Panc1 (cell line): ENCODE results near the gene PPARD. TPM values are rescaled to one million over a fixed set of nuclear protein-coding genes. Genes with fewer than 3 reads are reported as not detected.

Experiments used
- ATAC-seq: fragments of 200-7000 bp; cut with Tn5 transposase; 2 replicates; pipeline ENCODE4 v1.9.1; 2020; ENCODE audit warnings: mild to moderate bottlenecking, moderate library complexity
- BruUV-seq: library from RNA; stranded (reverse); fragments of 400-500 nt; replicated peaks from 2 replicates; lab custom pipeline; 2021; lab: Mats Ljungman, UMichigan
- CTCF ChIA-PET: fragments of 300-600 bp; sonication (Branson Sonifier 250); formaldehyde crosslinking; loops from one replicate; lab custom pipeline; 2022; ENCODE audit warnings: antibody characterized with exemption; lab: Charles Lee
- POLR2A ChIA-PET: fragments of 300-600 bp; sonication (Branson Sonifier 250); formaldehyde crosslinking; loops from one replicate; lab custom pipeline; 2022; ENCODE audit warnings: antibody characterized with exemption; lab: Charles Lee
- DNase-seq: peaks from one replicate; pipeline ENCODE4 v3.0.0-alpha.2; 2010; ENCODE audit warnings: low read depth, low spot score
- H3K27ac ChIP-seq: 2 replicates; pipeline ENCODE4 v1.5.1; 2011; ENCODE audit warnings: mild to moderate bottlenecking, low read length, inconsistent platforms
- H3K27me3 ChIP-seq: fragments of 200-500 bp; sonication (Bioruptor generic); 2 replicates; pipeline ENCODE4 v1.6.0; 2014; ENCODE audit warnings: low read length, inconsistent platforms; ENCODE audit not compliant: control insufficient read depth, insufficient read depth
- H3K36me3 ChIP-seq: fragments of 200-500 bp; sonication (Bioruptor generic); 2 replicates; pipeline ENCODE4 v1.5.1; 2014; ENCODE audit warnings: inconsistent platforms, mild to moderate bottlenecking, low read length, moderate library complexity; ENCODE audit not compliant: control insufficient read depth, insufficient read depth
- H3K4me1 ChIP-seq: 2 replicates; pipeline ENCODE4 v1.5.1; 2011; ENCODE audit warnings: inconsistent platforms, mild to moderate bottlenecking, low read length, moderate library complexity; ENCODE audit not compliant: control insufficient read depth, insufficient read depth
- H3K4me3 ChIP-seq, 2 experiments: 2 replicates each; pipeline ENCODE4 v1.5.1; 2011 to 2012; ENCODE audit warnings: low read depth in 2 of 2, low read length in 2 of 2, mild to moderate bottlenecking in 2 of 2, inconsistent platforms in 1 of 2, moderate library complexity in 1 of 2
- H3K9me3 ChIP-seq: fragments of 200-500 bp; sonication (Bioruptor generic); 2 replicates; pipeline ENCODE4 v1.5.1; 2014; ENCODE audit warnings: low read depth, mild to moderate bottlenecking, inconsistent platforms, low read length, moderate library complexity; ENCODE audit not compliant: control insufficient read depth, insufficient read depth
- CTCF ChIP-seq: fragments of 450-650 bp; IDR thresholded peaks from 2 replicates; pipeline ENCODE4 v1.5.1; 2017; ENCODE audit warnings: mild to moderate bottlenecking
- POLR2AphosphoS5 ChIP-seq: IDR thresholded peaks from 2 replicates; pipeline ENCODE4 v1.6.1; 2012; ENCODE audit warnings: mild to moderate bottlenecking, low read depth, low read length, moderate library complexity
- REST ChIP-seq, 2 experiments: IDR thresholded peaks; 2 replicates each; pipeline ENCODE4 v1.6.1; 2011 to 2012; ENCODE audit warnings: low read depth in 2 of 2, control low read depth in 1 of 2, low read length in 1 of 2, mild to moderate bottlenecking in 1 of 2, moderate library complexity in 1 of 2; ENCODE audit not compliant: insufficient read depth in 1 of 2
- SIN3A ChIP-seq: IDR thresholded peaks from 2 replicates; pipeline ENCODE4 v1.6.1; 2012; ENCODE audit warnings: low read depth, mild to moderate bottlenecking, low read length, moderate library complexity, borderline replicate concordance; ENCODE audit not compliant: insufficient read depth
- TCF7L2 ChIP-seq: IDR thresholded peaks from 2 replicates; pipeline ENCODE4 v1.6.1; 2011; ENCODE audit warnings: mild to moderate bottlenecking, low read depth, low read length, inconsistent platforms
- in situ Hi-C: cut with HindIII; loops from 2 replicates; pipeline ENCODE4 v1.10.0; 2016; ENCODE audit warnings: low sequenced_read_pairs, low pct_unique_long_range_greater_than_20kb
- intact Hi-C: fragments of 100-400 bp; cut with micrococcal nuclease; formaldehyde crosslinking; loops from one replicate; pipeline ENCODE4 v1.10.0; 2022; ENCODE audit not compliant: unreplicated experiment
- total RNA-seq: library from RNA; stranded (reverse); gene quantifications from one replicate; pipeline ENCODE4 v1.2.1, GENCODE V29; 2021; ENCODE audit not compliant: unreplicated experiment

The PPARD gene
- total RNA-seq, 1 experiment from 2014 or later, result 14.4 TPM

- DNase-seq (no peak), ATAC-seq (no peak)
- CTCF ChIA-PET, result no interaction called here
- POLR2A ChIA-PET, result no interaction called here
- Histone ChIP-seq H3K9me3 (no peaks in the 10 kb centered on the region), H3K4me3 (no peak overlapping the region), H3K27me3 (no peaks in the 10 kb centered on the region), H3K36me3 (no peaks in the 10 kb centered on the region; the same call in 1 of the 2 replicates), H3K4me1 (no peaks in the 10 kb centered on the region), H3K27ac (no peak overlapping the region)
- TF ChIP-seq CTCF (no peak), TCF7L2 (no peak), REST (IDR thresholded peaks at IDR 0.05; ENCODE audit: insufficient read depth in 1 of 2, low read depth in 2 of 2, low read length in 1 of 2) (no peak), SIN3A (no peak), POLR2AphosphoS5 (no peak)
- BruUV-seq, result no TSS peak
- intact Hi-C loops, result no loop called here
- in situ Hi-C loops, result no loop called here
These were observed 42.7 kb upstream of the PPARD start for GRCh38 chr6:35299674-35300073.

- no peak overlapping the region for H3K4me3 ChIP-seq
- intact Hi-C loops (no loop called here), in situ Hi-C loops (no loop called here)
- no peaks in the 10 kb centered on the region for H3K4me1 ChIP-seq
- H3K9me3 ChIP-seq, result no peaks in the 10 kb centered on the region
- TF ChIP-seq TCF7L2 (no peak), CTCF (no peak), POLR2AphosphoS5 (no peak), REST (IDR thresholded peaks at IDR 0.05; ENCODE audit: insufficient read depth in 1 of 2, low read depth in 2 of 2, low read length in 1 of 2) (no peak), SIN3A (no peak)
- H3K36me3 ChIP-seq, result no peaks in the 10 kb centered on the region; the same call in 1 of the 2 replicates
- no peak for DNase-seq
- CTCF ChIA-PET, result interaction anchor here (0.6 kb wide), 1 partner anchor 14 kb away, joined by 4 read pairs; no protein-coding TSS in a partner anchor
- H3K27me3 ChIP-seq, result no peaks in the 10 kb centered on the region
- H3K27ac ChIP-seq, result no peak overlapping the region
- ATAC-seq, result no peak
- no TSS peak for BruUV-seq
- POLR2A ChIA-PET, result interaction anchor here (0.6 kb wide), 2 partner anchors 290 to 1383 kb away, joined by 3 to 6 read pairs; no protein-coding TSS in a partner anchor
These were observed 41.5 kb upstream of the PPARD start for GRCh38 chr6:35300848-35301247.
